Measurements from ENCODE around the gene RNF175.

RNF175 gene

GRCh38 chr4:153747406-153747955 is 12.3 kb downstream of the RNF175 start:
- no peak for DNase-seq (ENCODE audit: low spot score)

- DNase-seq (ENCODE audit: low spot score) = no peak
Observed at GRCh38 chr4:153745651-153746050, 14.2 kb downstream of the RNF175 start.

DNA sequence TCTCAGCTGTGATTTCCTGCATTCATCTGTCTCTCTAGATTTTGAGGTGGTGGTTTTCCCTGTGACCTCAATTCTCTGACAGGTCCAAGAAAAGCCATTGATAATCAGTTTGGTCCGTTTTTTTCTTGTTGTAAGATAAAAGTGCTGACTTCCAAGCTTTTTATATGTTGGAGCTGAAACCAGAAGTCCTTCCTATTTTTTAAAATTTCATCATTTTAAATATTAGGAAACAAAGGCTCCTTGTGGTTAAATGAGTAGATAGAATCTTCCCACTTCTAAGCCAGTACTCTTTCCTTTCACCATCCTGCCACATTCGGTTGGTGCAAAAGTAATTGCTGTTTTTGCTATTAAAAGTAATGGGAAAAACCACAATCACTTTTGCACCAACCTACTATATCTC is 18.3 kb downstream of the RNF175 start:
- DNase-seq (ENCODE audit: low spot score) = no peak

DNA sequence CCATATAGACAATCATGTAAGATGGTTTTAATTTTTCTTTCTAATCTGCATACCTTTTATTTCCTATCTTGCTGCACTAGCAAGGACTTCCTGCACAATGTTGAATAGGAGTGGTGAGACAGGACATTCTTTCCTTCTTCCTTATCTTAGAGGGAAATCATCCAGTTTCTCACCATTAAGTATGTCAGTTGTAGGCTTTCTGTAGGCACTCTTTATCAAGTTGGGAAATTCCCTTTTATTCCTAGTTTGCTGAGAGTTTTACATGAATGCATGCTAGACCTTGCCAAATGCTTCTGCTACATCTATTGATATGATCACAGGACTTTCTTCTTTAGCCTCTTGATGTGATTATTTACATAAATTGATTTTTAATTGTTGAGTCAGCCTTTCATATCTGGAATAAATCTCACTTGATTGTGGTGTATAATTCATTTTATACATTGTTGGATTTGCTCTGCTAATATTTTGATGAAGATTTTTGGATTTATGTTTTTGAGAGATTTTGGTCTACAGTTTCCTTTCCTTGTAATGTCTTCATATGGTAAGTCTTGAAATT is 23.8 kb downstream of the RNF175 start:
- no peak for DNase-seq (ENCODE audit: low spot score)

- no peak for DNase-seq (ENCODE audit: low spot score)
Observed at GRCh38 chr4:153733751-153734448, 25.9 kb downstream of the RNF175 start.

DNA sequence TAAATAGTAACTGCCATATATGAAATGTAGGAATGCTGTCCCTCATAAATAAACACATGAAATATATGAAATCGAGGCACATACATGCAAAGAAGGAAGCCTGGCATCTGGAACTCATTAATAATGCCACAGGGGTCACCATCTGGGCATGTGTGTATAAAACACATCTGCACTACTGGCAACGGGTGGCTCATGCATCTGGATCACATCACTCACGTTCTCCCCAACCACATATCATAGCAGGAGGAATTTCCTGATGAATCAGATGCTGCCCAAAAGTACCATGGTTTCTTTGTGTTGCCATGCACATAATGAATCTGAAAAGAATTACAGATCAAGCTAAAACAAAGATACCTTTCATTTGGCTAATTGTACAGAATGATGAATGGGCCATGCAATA is 28.6 kb downstream of the RNF175 start:
- no peak for DNase-seq (ENCODE audit: low spot score)

DNA sequence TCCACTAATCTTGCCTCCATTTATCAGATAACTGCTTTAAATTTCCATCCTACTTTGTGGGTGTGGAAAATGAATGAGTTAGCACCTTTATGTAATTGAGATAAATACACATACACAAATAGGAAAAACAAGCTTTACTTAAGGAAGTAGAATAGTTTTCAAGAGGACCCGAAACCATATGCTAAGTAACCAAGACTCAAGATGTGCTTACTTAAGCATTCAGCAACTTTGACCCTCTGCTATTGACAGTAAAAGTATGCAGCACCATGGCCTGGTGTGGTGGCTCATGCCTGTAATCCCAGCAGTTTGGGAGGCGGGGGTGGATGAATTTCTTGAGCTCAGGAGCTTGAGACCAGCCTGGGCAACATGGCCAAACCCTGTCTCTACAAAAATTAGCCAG is 29.9 kb downstream of the RNF175 start:
- DNase-seq (ENCODE audit: low spot score) = no peak

GRCh38 chr4:153728660-153729059 is 31.2 kb downstream of the RNF175 start:
- DNase-seq (ENCODE audit: low spot score) = no peak

DNA sequence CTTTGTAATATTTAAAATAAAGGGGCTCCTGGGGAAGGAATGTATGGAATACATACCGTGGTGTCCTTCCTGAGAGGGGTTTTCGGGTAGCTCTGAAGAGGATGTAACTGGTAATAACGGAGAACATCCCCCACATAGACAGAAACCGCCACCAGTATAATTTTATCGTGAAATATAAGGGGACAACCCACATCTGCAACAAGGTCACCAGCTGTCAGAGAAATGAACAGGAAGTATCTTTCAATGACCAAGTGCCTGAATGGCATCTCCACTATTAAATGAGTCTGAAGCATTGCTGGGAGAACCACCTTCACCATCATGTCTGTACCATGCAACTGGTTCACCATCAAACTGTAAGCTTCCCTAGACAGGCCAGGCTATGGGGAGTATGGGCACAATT is 31.7 kb downstream of the RNF175 start:
- DNase-seq (ENCODE audit: low spot score) = no peak

GRCh38 chr4:153725831-153726154 is 34.0 kb downstream of the RNF175 start:
- DNase-seq (ENCODE audit: low spot score) = no peak

- no peak for DNase-seq (ENCODE audit: low spot score)
Observed at GRCh38 chr4:153725136-153725830, 34.5 kb downstream of the RNF175 start.

- DNase-seq (ENCODE audit: low spot score) = no peak
Observed at GRCh38 chr4:153724606-153725005, 35.2 kb downstream of the RNF175 start.

GRCh38 chr4:153722036-153722435 is 37.8 kb downstream of the RNF175 start:
- DNase-seq (ENCODE audit: low spot score) = no peak

- no peak for DNase-seq (ENCODE audit: low spot score)
Observed at GRCh38 chr4:153713866-153714646, 45.8 kb downstream of the RNF175 start.

- DNase-seq (ENCODE audit: low spot score) = no peak
Observed at GRCh38 chr4:153710681-153711080, 49.1 kb downstream of the RNF175 start.

- no peak for DNase-seq (ENCODE audit: low spot score)
Observed at GRCh38 chr4:153706519-153706918, 53.3 kb downstream of the RNF175 start.

DNA sequence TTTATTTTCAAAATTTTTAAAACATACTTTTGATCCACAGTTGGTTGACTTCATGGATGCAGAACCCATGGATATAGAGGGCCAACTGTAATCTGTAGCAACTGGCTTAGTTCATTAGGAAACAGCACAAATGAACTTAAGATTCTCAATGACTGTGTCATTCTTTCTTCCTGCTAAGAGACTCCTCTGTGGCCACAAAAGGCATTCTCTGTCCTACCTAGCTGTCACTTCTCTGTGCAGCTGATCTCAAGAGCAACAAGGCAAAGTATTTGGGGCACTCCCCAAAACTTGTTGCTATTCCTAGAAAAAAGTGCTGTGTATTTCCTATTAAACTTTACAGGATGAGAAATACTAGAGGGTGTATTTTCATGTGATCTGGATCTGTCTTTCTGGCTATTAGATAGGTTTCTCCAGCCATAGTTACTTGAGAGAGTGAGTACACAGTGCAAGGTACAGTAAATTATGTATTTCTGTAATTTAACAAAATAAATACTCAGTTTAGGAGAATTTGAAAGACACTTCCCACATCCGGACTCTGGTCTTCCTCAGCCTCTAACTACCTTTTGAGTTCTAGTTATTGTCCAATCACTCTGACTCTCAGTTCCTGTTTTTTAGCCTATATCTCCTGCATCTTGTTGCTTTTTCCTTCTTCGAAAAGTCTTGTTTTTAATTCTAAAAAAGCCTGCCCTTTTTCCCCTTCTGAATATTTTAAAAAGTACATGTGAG is 53.9 kb downstream of the RNF175 start:
- no peak for DNase-seq (ENCODE audit: low spot score)

DNA sequence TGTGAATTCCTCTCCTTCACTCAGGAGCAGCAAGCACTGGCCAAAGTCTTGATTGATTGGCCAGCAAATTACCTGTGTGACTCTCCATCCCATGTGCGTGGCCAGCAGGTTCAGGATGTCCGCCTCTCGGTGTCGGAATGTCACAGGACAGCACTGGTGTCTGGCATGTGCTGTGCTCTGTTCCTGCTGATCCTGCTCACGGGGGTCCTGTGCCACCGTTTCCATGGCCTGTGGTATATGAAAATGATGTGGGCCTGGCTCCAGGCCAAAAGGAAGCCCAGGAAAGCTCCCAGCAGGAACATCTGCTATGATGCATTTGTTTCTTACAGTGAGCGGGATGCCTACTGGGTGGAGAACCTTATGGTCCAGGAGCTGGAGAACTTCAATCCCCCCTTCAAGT is 55.3 kb downstream of the RNF175 start:
- DNase-seq (ENCODE audit: low spot score) = no peak

GRCh38 chr4:153684971-153685371 is 74.9 kb downstream of the RNF175 start:
- no peak for DNase-seq (ENCODE audit: low spot score)

DNA sequence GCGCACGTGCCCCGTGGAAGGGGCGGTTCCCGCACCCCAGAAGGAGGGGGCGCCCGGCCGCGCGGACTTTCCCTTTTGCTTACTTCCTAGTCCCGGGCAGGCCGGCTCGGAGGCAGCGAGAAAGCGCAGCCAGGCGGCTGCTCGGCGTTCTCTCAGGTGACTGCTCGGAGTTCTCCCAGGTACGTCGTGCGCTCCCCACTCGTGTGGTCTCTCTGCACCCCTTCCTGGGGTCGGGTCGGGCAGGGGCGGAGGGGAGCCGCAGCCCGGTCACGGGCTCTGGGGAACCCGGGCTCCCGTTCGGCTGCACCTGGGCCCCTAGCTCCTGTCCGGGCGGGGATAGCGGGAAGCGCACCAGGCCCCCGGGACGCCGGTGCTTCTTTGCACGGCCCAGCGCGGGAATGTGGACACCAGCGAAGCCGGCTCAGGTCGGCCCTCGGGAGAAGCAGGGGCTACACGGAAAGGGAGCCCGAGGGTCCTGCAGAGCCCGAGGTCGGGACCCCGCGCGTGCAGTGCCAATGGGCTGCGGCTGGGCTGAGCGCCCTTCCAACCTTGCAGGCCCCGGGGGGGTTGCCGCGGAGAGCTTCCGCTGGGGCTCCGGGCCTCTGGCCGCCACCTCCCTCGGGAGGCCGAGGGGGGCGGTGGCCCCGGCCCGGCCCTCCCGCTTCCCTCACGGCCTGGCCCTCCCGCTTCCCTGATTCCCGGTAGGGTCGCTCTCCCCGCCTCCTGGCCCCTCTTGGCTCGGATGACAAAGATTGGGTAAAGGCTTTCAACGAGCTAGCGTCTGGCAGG is 75.4 kb downstream of the RNF175 start, which contains the start of gene TLR2:
TLR2 (plus strand) TSS at position 99 of the 789 bp plus-strand sequence. CDS start 18,628 bp downstream, outside the sequence.
- DNase-seq (ENCODE audit: low spot score) = peak; percentile 77

- no peak for DNase-seq (ENCODE audit: low spot score)
Observed at GRCh38 chr4:153683763-153684181, 76.1 kb downstream of the RNF175 start.

Measured in iPS-NIHi11 (cell line).